ENCODE results near the gene NF2.

NF2 gene

DNA sequence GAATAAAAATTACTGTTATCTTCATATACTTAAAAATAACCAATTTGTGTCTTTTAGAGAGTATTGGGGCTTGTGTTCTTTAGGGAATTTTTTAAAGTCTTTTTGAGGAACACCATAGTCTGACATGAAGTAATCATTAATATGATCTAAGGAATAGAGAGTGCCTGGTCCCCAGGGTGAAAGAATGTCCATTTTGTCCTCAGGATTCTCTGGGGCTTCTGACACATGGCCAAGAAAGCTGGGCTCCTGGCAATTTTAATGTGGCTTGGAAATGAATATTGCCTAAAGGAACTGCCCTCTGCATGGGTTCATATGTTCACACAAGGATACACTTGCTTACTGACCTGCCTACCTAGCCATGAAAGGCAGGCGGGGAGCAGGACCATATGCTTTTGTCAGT lies 33.7 kb downstream of the NF2 start:
- no peaks in the 10 kb centered on the region for H3K9me3 ChIP-seq (ENCODE audit: control insufficient read depth, low read length)
- no peaks in the 10 kb centered on the region for H3K27me3 ChIP-seq (ENCODE audit: control insufficient read depth, insufficient read depth, low read length)

DNA sequence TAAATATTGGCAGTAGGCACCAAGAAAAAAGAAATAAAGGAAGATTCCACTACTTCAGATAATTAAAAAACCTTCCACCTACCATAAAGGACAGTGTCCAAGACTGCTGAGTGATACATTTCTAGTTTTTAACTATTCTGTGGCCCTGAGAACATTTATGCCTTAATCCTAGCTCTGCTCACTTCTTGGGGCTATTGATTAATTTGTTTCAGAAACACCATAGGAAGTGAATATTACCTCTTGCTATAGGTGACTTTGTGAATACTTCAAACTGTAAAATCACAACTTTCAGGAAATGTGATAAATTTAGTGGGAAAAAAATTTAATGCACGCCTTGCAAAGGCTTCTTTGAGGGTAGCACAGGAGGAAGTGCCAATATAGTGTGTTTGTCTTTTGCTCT lies 35.2 kb downstream of the NF2 start:
- H3K27ac ChIP-seq: no peak overlapping the region
- no peaks in the 10 kb centered on the region for H3K27me3 ChIP-seq (ENCODE audit: control insufficient read depth, insufficient read depth, low read length)
- H3K4me3 ChIP-seq (ENCODE audit: low read depth, low read length): no peak overlapping the region
- TF ChIP-seq CTCF (IDR thresholded peaks at IDR 0.05): no peak
- peaks cover 5% of the 10 kb centered on the region for H3K79me2 ChIP-seq
- H3K9ac ChIP-seq: no peak overlapping the region
- H3K4me1 ChIP-seq: peaks cover 11% of the 10 kb centered on the region
- no peaks in the 10 kb centered on the region for H3K36me3 ChIP-seq (ENCODE audit: control insufficient read depth, insufficient read depth, low read length)
- H3K4me2 ChIP-seq (ENCODE audit: low read length): no peak overlapping the region
- H3K9me3 ChIP-seq (ENCODE audit: control insufficient read depth, low read length): no peaks in the 10 kb centered on the region
- no peak overlapping the region for H2AFZ ChIP-seq

More for the DNA sequence above, 33.7 kb downstream of the NF2 start:
- H3K79me2 ChIP-seq: peaks cover 12% of the 10 kb centered on the region
- H2AFZ ChIP-seq: no peak overlapping the region
- H3K4me2 ChIP-seq (ENCODE audit: low read length): no peak overlapping the region
- TF ChIP-seq CTCF (IDR thresholded peaks at IDR 0.05): no peak
- H3K36me3 ChIP-seq (ENCODE audit: control insufficient read depth, insufficient read depth, low read length): no peaks in the 10 kb centered on the region
- peaks cover 11% of the 10 kb centered on the region for H3K4me1 ChIP-seq
- no peak overlapping the region for H3K4me3 ChIP-seq (ENCODE audit: low read depth, low read length)
- no peak overlapping the region for H3K9ac ChIP-seq
- H3K27ac ChIP-seq: no peak overlapping the region

GRCh38 chr22:29639096-29639495 lies 35.7 kb downstream of the NF2 start:
- no peak overlapping the region for H3K4me2 ChIP-seq (ENCODE audit: low read length)
- no peaks in the 10 kb centered on the region for H3K36me3 ChIP-seq (ENCODE audit: control insufficient read depth, insufficient read depth, low read length)
- H3K4me1 ChIP-seq: peaks cover 11% of the 10 kb centered on the region

DNA sequence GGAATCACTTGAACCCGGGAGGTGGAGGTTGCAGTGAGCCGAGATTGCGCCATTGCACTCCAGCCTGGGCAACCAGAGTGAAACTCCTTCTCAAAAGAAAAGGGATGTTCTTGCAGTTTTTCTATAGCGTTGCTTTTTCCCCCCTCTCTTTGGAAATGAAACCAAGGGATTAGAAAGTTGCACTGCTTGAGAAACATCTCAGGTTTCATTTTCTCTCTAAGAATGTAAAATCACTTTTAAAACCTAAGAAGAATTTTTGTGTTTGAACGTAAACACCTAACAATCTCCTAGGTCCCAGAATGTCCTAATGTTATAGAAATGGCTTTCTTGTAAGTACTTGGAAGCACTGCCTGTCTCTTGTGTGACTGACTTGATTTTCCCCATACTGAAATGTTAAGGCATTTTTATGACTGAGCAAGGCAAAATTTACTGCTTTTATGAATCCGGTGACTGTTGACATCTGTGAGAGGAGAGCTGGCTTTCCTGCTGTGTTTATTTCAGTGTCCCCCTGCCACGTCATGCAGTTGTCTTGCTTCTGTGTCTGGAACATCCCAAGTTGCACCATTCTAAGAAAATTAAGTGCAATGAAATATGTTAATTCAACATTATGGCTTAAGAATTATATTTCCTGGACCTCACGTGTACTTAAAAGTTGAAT lies 37.7 kb downstream of the NF2 start:
- Histone ChIP-seq H3K9ac (no peak overlapping the region), H3K79me2 (peaks cover 2% of the 10 kb centered on the region), H3K4me1 (peaks cover 11% of the 10 kb centered on the region), H3K9me3 (ENCODE audit: control insufficient read depth, low read length) (no peaks in the 10 kb centered on the region), H3K4me3 (ENCODE audit: low read depth, low read length) (no peak overlapping the region), H3K4me2 (ENCODE audit: low read length) (no peak overlapping the region), H3K27me3 (ENCODE audit: control insufficient read depth, insufficient read depth, low read length) (no peaks in the 10 kb centered on the region), H3K36me3 (ENCODE audit: control insufficient read depth, insufficient read depth, low read length) (no peaks in the 10 kb centered on the region), H3K27ac (peak overlapping the region; percentile 48), H2AFZ (no peak overlapping the region)
- no peak for TF ChIP-seq CTCF (IDR thresholded peaks at IDR 0.05)

More at GRCh38 chr22:29639096-29639495, 35.7 kb downstream of the NF2 start:
- Histone ChIP-seq H3K4me3 (ENCODE audit: low read depth, low read length) (no peak overlapping the region), H3K9ac (no peak overlapping the region), H3K27me3 (ENCODE audit: control insufficient read depth, insufficient read depth, low read length) (no peaks in the 10 kb centered on the region), H3K27ac (no peak overlapping the region), H2AFZ (no peak overlapping the region), H3K79me2 (peaks cover 5% of the 10 kb centered on the region), H3K9me3 (ENCODE audit: control insufficient read depth, low read length) (no peaks in the 10 kb centered on the region)
- no peak for TF ChIP-seq CTCF (IDR thresholded peaks at IDR 0.05)
